GM18526 (cell line): ENCODE measurements around the gene SLC44A2.

Source experiments
- POLR2A ChIP-seq: IDR thresholded peaks from 3 replicates; pipeline ENCODE4 v1.6.1; 2011; ENCODE audit not compliant: insufficient read length; ENCODE audit errors: extremely low read depth

The SLC44A2 gene

DNA sequence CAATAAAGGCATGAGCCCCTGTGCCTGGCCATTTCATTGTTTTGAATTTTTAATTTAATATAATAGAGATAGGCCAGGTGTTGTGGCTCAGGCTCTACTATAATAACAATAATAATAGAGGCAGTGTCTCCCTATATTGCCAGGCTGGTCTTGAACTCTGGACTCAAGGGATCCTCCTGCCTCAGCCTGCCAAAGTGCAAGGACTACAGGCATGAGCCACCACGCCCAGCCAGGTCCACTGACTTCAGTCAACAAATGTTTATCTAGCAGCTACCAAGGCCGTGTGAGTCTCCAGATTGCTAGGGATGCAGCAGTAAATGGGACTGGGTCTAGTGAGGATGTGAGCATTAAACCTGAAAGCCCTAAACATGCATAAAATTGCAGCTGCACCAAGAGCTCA, 15.0 kb downstream of the SLC44A2 start:
- no peak for TF ChIP-seq POLR2A

DNA sequence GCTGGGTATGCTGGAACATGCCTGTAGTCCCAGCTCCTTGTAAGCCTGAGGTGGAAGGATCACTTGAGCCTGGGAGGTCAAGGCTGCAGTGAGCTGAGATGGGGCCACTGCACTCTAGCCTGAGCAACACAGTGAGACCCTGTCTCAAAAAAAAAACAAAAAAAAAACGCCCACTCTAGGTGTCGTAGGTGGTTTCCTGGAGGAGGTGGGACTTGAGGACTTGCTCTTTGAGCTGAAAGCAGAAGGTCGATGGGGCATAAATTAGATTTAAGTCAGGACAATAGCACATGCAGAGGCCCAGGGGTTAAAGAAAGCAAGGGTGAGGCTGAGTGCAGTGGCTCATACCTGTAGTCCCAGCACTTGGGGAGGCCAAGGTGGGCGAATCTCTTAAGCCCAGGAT, 15.9 kb downstream of the SLC44A2 start:
- TF ChIP-seq POLR2A: no peak

DNA sequence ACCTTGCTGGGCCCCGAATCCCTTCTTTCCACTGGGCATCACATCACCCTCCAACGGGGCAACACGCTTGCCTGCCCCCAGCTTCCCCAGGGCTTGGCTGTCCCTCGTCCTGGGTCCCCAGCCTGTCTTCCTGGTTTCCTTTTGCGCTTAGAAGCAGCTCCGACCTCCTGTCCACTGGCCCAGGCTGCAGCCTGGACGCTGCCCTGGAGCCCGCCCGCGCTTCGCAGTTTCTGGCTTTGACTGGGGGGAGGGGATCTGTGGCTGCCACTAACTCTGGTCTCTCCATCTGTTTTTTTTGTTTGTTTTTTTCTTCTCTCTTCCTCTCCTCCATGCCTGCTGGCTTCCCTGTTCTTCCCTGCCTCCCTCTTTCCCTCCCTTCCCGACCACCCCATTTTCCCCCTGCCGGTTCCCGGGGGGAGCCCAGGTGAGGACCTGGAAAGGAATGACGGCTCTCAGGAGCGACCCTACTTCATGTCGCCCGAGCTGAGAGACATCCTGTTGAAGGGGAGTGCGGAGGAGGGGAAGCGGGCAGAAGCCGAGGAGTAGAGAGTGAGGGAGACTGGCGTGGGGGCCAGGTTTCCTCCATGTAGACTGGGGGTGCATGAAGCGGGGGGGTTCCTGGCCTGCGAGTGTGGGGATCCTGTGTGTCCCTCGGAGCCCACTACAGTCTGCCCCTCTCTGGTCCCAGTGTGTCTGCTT, 17.3 kb downstream of the SLC44A2 start:
- TF ChIP-seq POLR2A: no peak

DNA sequence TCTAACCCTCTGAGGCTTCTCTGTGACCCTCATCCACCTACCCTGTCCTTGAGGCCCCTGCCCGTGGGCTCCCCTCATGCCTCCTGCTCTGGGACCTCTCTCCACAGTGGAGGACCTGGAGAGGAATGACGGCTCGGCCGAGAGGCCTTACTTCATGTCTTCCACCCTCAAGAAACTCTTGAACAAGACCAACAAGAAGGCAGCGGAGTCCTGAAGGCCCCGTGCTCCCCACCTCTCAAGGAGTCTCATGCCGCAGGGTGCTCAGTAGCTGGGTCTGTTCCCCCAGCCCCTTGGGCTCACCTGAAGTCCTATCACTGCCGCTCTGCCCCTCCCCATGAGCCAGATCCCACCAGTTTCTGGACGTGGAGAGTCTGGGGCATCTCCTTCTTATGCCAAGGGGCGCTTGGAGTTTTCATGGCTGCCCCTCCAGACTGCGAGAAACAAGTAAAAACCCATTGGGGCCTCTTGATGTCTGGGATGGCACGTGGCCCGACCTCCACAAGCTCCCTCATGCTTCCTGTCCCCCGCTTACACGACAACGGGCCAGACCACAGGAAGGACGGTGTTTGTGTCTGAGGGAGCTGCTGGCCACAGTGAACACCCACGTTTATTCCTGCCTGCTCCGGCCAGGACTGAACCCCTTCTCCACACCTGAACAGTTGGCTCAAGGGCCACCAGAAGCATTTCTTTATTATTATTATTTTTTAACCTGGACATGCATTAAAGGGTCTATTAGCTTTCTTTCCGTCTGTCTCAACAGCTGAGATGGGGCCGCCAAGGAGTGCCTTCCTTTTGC, 18.0 kb downstream of the SLC44A2 start:
- no peak for TF ChIP-seq POLR2A

DNA sequence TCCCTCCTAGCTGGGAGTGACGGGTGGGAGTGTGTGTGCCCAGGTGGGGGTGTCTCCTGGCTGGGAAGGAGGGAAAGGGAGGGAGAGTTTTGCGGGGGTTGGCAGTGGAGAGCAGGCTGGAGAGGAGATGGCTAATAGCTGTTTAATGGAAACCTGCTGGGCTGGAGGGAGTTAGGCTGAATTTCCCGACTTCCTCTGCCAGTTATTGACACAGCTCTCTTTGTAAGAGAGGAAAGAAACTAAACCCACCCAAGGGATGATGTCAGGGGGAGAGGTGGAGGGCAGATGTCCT, 18.6 kb downstream of the SLC44A2 start:
- TF ChIP-seq POLR2A: no peak

DNA sequence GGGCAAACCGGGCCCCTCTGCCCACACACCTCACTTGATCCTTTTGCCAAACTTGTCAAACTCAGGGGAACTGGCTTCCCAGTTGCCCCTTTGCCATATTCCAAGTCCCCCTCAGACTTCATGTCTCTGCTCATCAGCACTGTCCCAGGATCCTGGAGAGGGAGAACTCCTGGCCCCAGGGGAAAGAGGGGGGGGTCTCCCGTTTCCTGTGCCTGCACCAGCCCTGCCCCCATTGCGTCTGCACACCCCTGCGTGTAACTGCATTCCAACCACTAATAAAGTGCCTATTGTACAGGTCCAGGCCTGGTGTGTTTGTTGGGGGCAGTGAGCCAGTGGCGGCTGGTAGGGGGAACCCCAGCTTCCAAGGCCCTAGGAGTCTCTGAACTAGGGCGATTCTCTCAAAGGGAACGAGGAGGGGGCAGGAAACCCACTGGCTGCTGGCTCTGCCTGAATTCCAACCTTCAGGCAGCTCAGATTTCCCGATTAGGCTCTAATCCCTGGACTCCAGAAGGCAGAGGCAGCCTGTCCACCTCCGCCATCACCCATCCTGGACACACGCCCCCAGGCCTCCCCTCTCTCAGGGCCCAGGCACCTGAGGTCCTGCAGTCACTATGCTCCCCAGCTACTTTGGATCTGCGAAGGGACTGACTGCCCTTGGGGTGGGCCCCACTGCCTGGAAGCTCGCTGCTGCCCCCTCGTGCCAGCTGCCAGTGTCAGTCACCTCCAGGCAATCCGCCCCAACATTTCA, 19.1 kb downstream of the SLC44A2 start:
- no peak for TF ChIP-seq POLR2A

DNA sequence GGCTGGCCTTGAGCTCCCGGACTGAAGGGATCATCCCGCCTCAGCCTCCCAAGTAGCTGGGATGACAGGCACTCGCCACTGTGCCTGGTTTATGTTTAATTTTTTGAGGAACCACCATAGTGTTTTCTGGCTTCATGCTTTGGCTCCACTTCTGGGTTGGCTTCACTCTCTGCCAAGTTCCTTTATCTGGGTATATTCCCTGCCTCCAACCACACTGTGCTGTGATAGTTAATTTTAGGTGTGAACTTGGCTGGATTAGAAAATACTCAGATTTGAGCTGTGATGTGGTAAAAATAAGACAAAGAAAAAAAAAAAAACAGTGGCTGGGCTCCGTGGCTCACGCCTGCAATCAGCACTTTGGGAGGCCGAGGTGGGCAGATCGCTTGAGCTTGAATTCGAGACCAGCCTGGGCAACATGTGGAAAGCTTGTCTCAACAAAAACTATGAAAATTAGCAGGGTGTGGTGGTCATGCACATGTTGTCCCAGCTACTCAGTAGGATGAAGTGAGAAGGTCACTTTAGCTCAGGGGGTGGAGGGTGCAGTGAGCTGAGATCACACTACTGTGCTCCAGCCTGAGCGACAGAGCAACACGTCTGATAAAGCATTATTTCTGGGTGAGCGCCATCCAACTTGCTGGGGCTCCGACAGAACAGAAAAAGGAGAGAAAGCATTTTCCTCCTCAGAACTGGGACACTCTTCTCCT, 21.3 kb downstream of the SLC44A2 start:
- no peak for TF ChIP-seq POLR2A

DNA sequence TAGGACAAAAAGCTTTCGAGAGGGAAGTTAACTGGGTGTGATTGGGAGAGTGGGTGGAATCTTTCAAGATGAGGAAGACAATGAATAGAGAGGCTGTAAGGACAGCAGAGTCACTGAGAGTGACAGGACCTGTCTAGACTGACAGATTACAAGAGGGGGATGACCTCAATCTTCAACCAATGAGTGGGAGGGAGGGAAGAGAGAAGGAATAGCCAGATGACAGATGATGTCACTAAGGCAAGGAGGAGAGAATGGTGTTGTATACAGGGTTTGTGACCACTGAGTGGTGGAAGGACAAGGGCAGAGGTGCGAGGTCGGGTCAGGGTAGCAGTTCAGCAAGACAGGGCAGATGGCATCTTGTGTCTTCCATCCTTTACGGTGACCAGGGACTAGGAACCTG, 23.0 kb downstream of the SLC44A2 start:
- no peak for TF ChIP-seq POLR2A

DNA sequence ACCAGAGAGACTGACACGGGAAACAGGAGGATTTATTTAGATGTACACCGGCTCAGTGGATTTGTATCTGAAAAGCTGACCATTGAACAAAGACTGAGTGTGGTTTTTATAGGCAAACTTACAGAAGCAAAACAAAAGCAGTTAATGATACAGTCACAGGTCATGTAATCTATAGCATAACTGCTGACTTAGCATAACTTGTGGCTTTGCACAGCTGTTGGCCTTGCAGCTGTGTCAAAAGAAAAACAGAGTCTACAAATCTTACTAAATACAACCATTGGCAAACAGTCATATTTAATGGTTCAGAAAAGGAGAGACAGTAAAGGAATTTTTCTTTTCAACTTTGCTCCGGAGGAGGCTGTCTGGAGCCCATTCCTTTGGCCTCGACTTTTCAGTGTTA, 26.5 kb downstream of the SLC44A2 start:
- no peak for TF ChIP-seq POLR2A

DNA sequence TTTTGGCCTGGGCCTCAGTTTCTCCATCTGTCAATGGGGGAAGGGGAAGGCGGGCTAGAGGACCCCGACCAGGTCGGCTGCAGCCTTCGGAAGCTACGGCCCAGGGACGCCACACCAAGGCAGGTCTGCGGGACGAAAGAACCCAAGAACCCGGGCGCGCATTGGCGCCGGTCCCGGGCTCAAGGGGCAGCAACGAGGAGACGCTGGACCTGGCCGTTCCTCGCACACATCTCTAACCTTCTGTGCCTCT, 28.1 kb downstream of the SLC44A2 start:
- TF ChIP-seq POLR2A: no peak

DNA sequence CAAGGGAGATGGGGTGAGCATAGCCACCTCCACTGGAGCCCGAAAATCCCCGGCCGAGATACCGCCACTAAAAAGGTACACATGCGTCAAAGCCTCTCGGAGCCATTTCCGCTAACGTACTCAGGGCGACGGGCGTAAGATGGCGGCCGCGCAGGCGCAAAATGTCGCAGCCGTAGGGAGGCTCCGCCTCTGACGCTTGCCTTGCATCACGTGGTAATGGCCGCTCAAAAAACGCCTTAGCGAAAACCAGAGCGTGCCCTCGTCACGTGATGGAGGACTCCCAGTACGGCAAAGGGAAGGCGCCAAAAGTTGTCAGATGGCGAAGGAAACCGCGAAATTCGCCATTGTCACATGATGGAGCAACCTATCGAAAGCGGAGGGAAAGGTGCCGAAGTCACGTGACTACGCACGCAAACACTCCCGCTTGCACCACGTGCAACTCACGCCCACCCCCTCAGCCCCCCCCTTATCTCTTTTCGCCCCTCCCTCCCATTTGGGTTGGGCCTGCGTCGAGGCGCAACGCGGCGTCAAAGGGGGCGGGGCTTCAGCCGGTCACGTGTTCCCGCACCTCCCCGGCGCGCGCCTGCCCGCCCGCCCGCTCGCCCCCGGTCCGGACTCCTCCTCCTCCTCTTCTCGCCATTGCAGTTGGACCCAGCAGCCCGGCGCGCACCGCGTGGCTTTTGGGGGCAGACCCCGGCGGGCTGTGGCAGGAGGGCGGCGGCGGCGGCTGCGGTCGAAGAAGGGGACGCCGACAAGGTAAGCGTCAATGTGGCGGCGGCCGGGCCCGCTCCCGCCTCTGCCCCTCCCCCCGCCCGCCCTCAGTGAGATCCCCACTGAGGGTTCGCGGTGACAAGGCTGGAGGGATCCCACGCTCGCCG, 28.6 kb downstream of the SLC44A2 start, which contains the start of gene ILF3:
Gene ILF3, plus strand, starts transcription at position 615 of the 878 bp plus-strand sequence. CDS start 16,260 bp downstream, outside the sequence.
- TF ChIP-seq POLR2A: peak; percentile 94

DNA sequence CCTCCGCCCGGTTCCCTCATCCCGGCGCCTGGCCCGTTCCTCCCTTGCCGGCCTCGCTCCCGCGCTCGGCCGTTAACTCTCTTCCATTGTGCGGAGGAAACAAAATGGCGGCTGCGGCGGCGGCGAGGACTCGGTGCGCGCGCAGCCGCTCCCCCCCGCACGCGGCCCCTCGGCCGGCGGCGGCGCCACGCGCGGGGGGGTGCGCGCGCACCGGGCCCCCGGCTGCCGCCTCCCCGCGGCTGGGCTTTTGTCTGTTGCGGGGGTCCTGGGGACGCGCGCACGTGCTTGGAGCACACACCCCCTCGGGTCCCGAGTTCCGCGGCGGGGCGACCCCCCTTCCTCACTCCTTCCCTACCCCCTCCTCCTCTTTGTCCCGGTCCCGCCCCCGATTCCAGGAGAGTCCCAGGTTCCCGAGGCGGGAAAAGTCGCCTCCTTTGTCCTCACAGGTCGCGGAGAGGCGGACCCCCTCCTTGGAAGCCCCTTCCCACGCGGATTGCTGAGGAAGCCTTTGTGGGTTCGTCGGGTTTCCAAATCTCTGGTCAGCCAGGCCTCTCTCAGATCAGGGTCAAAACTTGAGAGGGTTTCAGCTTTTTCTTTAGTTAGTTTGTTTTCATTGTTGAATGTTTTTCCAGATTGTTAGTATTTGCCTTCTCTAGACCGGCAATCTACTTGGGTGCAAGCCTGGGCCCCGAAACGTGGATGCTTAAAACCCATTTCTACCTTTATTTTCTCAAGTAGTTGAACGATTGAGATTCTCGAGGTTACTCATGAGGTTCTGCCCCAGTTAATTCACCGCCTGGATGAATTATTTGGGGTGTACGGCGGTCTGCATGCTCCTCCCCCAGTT, 29.5 kb downstream of the SLC44A2 start:
- TF ChIP-seq POLR2A: no peak

DNA sequence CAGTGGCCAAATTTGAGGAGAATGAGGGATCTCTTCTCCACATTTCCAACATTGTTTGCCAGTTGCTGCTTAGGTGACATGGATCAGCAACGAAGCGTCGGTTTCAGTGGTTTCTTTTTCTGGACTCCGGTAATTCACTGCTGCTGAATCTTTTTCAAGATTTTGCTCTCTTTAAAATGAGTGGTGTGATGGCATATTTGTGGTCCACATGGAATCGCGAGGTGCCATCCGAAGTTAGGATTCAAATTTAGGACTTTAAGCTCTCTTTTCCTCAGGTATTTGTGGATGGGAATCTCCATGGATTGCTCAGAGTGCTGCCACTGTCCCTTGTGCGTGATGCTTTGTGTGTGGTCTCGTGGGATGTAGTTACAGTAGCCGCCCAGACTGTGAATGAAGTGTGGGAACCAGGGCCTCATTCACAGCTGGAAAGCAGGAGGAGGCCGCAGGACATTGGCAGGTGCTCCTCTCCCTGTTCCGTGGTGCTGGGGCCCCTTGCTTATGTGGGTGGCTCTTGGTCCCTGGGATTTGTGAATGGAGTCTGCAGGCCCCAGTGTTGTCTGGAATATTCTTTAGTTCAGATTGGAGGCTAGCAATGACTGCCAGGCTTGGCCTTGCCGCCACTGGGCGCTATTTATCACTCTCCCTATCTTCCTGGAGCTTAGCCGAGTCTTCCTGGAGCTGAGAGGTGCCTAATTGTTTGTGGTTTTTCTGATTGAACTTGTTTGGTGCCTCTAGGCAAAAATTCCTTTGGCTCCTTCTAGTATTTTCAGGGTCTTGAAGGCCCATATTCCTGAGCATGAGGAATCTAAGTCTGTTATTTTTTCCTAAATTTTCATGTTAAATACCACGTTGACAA, 30.3 kb downstream of the SLC44A2 start:
- no peak for TF ChIP-seq POLR2A
